GM19240 (cell line): ENCODE data around the gene MOCS3.

Experiments
- DNase-seq: peaks from one replicate; pipeline ENCODE4 v3.0.0; 2011; ENCODE audit warnings: low spot score; ENCODE audit not compliant: insufficient read length

MOCS3 gene

DNA sequence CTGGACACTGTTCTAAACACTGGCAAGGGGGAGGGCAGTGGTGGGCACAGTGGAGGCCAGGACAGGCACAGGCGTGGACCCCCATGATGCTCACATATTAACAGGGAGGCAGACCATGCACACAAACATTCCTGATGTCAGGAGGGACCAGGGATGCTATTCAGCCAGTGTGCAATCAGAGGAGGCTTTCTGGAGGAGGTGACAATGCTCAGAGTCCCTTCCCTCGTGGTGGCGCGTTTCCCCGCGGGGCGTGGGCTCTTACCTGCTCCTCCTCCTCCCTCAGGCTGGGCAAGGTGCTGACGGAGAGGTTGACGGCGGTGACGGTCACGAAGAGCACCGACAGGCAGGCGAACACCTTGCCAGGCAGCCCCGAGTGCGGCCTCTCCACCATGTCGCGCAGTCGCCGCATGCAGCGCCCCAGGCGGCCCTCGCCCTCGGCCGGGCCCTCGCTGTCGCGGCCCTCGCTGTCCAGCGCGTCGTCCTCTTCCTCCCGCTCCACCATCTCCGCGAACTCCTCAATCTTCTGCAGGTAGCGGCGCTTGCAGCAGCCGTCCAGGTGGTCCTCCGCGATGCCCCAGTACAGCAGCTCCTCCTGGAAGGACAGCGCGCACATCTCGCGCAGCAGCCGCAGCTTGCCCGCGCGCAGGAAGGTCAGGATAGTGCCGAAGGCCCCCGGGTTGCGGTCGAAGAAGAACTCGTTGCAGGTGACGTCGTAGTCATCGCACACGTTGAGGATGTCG is 50.9 kb downstream of the MOCS3 start:
- no peak for DNase-seq

DNA sequence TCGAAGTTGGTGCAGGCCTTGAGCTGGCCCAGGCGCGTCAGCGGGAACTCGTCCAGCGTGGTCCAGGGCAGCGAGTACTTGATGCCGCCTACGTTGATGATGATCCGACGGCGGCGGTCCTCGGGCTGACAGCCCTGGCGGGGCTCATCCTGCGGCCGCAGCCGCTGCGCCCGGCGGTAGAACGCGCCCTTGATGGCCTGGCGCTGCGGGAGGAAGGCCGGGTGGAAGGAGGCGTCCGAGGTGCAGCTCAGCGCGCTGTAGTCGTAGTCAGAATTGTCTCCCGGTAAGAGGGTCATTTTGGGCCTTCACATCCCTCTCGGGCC is 51.4 kb downstream of the MOCS3 start:
- no peak for DNase-seq

DNA sequence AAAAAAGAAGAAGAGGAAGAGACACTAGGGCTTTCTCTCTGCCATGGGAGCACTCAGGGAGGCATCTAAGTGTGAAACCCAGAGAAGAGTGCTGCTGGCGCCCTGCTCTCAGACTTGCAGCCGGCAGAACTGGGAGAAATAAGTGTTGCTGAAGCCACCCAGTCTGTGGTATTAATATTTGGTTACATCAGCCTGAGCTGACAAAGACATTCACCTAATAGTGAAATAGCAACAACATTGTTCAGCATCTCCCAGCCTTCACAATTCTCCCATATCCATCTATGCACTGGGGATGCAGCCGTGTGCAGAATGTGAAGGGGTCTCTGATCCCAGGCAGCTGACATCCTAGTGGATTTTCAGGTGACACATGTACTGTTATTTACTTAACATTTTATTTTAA is 52.3 kb downstream of the MOCS3 start:
- DNase-seq = no peak

DNA sequence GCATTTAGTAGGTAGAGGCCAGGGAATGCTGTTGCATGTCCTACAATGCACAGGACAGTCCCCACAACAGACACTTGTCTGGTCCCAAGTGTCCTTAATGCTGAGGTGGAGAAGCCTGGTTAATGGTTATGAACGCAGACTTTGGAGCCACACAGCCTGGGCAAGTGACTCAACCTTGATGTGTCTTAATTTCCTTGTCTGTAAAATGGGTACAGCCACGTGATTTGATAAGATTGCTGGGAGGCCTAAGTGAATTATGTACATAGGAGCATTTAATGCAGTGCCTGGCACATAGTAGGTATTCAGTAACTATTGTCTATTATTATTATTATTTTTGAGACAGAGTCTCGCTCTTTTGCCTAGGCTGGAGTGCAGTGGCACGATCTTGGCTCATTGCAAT is 52.9 kb downstream of the MOCS3 start:
- no peak for DNase-seq

DNA sequence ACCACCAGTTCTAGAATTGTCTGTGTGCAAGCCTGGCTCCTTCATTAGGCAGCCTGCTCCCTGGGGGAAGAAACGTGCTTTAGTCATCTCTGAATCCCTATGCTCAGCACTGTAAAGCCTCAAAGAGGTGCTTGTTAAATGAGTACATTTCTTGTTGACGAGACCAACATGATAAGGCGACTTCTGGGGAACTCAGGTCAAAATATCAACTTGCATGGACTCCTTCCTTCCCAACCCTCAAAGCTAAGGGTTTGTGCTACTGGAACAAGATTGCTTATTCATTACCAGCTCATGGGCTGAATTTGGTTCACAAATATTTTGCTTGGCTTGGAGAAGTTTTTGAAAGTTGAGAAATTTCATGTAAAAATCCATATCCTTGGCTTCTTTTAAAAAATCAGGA is 53.7 kb downstream of the MOCS3 start:
- no peak for DNase-seq
